Middle frontal gyrus (tissue), 1 donor: Measurements from ENCODE around the gene SUPT6H.

Experiments
- DNase-seq: peaks from one replicate; pipeline ENCODE4 v3.0.0-alpha.2; 2015; ENCODE audit warnings: low spot score; ENCODE audit errors: extremely low spot score

Gene SUPT6H

DNA sequence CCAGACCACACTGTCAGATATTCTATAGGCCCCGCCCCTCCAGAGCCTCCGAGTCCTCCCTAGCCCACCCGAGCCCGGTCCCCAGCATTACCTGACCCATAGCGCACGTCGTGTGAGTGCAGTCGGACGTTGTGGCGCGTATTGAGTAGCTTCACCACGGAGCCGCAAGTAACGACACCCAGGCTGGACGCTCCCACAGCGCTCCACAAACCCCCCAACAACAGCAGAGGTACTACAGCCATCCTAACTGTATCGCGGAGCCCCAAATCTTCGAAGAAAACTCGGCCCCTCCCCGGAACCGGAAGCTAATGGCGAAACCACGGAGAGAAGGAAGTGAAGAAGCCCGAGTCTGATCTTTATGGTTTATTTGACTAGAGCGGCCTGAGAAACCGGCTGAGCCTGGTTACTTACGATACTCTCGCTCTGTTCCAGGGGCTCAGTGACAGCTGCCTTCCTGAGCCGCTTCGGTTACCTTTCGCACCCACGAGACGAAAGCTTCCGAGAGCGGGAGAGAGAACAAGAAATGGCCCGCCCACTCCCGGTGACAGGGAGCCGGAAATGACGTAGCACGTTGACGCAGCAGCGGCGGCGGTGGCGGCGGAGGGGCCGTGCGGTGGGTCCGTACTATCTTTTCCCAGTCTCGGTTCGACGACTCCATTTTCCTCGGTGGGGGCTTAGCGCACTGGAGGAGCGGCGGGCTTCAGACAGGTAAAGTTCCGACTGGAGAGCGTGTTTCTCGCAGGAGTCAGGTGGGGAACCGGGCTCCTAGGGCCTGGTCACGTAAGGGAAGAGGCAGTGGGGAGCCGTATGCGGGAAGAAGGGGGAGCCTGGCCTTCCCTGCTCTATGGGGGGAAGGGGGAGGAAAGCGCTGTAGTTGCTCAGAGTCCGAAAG is at the start of gene SUPT6H, which contains the start of gene SDF2:
Gene SUPT6H, plus strand, starts transcription at position 571 of the 892 bp plus-strand sequence. CDS start 11,197 bp downstream, outside the sequence.
Gene SDF2, minus strand, starts transcription at position 272 of the 892 bp plus-strand sequence. Its CDS starts 30 bp downstream, at position 242.
- DNase-seq = peak; percentile 90

DNA sequence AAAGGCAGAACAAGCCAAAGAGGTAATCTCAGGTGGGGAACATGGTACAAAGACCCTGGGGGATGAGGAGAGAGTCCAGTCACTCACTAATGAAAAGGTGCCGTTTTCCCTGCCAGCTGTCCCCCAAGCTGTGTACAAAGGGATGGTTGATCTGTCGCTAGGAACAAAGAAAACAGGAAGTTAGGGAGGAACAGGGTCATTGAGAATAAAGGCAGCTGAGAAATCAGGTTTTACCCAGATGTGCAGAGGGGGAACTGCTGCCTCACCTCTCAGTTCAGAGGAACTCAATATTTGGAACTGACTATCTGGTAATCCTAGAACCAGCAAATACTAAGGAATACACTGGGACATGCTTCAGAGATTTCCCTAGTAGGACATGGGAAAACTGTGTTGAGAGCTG is 49.5 kb upstream of the SUPT6H start:
- DNase-seq = no peak

DNA sequence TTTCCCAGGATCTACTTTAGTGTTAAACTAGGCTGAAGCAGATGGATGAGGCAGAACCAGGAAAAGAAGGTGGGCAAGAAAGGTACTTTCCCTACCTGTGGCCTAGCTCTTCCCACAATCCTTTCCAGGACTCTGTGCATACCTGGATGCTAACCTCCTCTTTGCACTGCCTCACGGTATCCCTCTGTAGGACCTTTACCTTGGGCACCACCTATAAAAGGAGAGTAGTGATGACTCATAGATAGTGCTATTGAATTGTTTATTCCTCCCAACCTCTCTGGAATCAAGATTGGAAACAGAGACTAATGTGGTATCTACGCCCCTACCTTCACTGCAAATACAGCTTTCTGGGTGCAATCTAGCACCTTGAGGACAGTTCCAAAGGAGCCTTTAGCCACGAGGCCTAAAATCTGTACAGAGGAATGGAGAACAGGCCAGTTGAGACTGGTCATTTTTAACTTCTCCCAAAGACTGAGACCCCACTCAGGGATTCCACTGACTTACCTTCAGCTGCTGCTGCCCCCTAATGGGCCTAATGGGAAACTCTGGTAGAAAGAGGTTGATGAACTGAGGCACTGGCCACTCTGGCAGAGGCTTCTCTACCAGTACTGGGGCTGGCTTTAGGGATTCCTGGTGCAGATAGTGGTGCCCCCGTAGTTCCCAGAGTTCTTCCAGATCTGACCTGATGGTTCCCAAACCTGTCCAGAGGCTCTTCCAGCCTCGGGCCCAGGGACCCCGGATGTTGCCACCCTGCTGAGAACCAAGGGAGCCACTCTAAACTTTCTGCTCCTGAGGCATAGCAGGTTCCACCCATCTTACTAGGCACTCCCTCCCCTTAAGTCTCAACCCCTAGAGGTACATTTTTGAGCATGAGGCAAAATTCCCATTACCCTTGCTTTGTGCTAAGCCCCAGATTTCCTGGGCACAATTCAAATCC is 48.8 kb upstream of the SUPT6H start:
- DNase-seq = no peak

DNA sequence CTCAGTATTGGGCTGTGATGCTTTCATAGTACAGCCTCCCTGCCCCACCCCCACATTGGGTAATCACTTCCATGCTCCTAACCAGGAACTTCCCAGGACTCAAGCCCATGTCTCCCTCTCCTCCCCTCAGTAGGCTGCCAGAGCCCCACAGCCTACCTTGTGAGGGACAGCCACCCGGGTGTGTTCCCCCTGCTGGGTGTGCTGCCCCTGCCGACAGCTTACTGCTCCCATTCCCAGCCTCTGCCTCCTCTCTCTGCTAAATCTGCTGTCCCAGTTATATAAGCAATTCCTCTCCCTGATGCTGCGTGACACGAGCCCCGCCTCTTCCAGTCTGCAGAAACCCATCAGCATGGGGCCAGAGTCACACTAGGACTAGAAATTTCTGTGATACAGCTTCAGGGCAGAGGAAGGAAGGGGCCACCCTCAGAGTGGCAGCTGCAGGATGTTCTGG is 48.0 kb upstream of the SUPT6H start, which contains the start of gene RSKR:
Gene RSKR, minus strand, starts transcription at position 255 of the 451 bp plus-strand sequence. Its CDS starts 24 bp downstream, at position 231.
- peak; percentile 17 for DNase-seq

DNA sequence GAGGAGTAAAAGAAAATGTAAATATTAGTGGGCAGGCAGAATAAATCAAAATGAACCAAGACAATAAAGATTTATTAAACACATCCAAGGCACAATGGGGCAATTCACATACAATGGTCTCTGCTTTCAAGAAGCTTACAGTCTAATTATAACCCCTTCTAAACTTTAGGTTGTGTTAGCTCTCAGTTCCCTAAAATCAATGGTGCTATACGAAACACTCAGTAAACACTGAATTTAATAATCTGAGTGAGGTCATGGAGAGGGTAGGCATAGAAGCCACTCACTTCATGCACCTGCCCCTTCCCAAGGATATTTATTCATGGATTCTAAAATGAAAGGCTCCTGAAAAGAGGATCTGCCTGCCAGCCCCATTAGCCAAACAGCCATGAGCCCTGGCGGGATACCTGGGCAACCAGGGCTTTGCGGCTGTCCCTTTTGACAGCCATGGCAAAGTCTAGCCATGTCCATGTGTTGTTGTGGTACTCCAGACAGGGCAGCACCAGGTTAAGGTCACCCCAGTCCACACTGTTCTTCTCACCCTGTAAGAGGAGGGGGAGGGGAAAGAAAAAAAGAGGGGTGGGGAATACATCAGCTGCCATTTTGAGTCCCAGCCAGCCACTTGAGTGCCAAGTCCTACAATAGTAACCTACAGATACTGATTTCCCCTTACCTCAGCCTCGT is 46.6 kb upstream of the SUPT6H start:
- no peak for DNase-seq

DNA sequence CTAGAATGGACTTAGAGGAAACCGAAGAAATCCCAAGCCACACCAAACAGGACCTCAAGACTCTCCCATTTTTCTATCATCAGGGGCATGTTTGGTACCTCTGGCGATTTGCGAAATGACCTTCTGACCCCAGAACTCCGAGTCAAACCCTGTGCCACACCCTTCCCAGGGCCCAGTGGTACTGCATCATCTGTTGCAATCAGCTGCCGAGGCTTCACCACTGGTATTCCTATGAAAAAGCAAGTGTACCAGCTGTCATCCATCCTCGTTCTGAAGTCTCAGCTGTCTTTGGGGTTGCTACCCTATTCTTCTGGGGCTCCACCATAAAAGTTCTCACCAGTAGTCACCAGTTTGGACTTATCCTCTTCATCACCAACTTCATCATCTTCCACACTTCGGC is 45.7 kb upstream of the SUPT6H start:
- no peak for DNase-seq

DNA sequence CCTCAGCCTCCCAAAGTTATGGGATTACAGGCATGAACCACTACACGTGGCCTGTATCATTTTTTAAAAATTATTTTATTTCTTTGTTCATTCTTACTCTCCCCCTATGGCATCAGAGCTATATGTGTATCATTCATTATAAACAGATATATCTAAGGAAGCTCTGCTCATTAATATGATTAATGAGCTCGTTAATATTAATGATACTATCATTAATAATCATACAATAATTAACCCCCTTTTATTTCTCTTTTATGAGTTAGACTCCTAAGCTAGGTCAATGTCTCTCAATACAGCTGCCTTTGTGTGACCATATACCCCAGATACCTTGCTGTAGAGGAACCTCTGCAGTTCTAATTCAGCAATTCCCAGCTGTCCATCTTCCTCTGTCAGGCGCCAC is 43.5 kb upstream of the SUPT6H start:
- no peak for DNase-seq

DNA sequence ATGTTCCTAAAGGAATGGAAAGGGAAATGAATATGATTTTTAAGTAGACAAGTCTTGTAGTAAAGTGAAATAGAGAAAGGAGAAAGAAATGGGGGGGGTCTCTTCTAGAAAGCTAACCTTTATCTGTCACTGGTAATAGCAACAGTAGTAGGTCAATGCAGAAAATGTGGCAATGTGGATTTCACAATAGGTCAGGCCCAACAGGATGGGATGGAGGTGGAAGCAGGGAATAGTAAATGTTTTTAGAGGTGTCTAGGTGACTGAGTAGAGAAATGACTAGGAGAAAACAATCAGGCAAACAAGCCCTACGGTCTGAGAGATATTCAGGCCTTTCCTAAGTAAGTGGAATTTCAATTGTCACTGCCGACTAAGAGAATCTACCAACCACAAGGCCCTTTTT is 42.0 kb upstream of the SUPT6H start:
- DNase-seq = no peak

DNA sequence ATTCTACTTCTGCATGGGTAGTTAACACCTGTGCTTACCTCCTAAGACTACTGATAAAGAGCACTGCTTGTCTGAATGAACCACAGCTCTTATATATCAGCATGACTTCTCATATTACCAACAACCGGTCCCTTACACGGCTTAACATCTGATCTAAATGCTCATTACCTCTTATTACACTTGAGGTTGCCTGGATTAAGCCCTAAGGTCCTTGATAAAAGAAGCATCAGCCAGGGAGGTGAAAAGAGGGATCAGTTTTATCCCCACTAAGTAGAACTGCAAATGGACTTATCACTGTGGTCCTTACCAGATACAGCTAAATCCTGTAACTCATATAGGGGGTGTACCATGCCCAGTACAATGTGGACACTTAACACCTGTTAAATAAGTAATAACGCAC is 39.8 kb upstream of the SUPT6H start:
- DNase-seq = no peak

DNA sequence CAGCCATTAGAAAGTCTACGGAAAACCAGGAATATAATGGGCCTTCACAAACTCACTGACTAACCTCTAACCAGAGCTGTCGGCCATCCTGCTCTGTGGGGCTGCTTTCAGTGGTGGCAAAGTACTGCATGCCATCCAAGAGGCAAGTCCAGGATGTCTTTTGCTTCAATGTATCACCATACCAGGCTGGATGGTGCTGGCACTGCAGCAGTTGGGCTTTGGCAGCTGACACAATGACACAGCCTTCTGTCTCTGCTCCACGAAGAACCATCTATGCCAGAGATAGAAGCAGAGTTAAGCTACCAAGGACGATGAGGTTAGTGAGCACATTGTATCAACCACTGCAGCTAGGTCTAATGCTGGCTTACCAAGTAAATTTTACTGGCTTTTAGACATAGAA is 38.3 kb upstream of the SUPT6H start:
- DNase-seq = no peak

DNA sequence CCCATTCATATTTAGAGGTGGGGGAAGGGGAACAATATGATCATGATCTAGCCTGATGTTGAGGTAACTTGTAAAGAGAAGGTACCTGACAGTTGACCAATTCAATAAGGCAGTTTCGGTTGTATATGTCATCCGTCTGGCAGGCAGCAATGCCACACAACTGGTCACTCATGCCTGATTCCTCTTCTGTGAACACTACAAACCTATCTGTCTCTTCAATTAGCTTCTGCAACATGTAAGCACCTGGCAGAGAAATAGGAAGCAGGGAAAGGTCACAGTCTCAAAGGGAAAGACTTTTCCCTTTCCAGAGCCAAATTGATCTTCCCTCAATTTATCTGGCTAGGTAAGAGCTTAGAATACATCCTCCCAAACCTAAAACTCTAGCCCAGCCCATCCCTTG is 37.9 kb upstream of the SUPT6H start:
- DNase-seq = no peak

DNA sequence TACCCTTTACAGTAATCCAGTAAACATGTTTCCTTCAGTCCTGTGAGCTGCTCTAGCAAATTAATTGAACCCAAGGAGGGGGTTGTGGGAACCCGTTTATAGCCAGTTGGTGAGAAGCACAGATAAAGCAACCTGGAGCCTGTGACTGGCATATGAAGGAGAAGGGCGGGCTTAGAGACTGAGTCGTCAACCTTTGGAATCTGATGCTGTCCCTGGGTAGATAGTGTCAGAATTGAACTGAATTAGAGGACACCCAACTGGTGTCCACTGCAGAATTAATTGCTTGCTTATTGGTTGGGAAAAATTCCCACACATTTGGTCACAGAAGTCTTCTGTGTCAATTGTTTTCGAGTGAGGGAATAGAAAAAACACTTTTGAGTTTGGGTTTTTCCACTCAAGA is 35.2 kb upstream of the SUPT6H start:
- DNase-seq = no peak

DNA sequence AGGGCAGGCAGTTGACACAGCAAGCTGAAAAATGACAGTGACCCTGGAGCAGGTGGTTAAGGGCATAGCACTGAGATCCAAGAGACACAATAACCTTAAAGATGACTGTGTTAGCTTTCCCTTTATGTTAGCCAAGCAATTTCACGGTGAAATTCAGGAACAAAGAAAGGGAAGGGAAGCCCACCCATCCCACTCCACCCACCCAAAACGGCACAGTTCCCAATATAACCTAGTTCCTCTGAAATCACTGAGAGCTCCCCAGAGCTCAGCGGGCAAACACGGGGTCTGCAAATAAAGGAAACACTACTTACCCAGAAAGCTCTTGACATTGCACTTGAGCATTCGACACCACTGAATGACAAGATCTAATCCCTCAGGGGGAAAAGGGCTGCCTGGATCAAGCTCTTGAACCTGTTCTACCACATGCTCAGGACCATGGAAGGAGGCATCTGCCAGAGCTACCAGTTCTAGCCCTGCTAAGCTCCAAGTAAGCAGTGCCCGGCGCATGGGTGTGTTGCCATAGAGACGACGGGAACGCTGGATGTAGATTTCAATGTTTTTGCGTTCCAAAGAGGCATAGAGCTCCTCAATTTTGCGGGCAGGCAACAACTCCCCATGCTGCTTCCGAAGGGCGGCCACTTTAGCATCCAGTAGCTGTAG is 27.7 kb upstream of the SUPT6H start:
- DNase-seq = no peak

DNA sequence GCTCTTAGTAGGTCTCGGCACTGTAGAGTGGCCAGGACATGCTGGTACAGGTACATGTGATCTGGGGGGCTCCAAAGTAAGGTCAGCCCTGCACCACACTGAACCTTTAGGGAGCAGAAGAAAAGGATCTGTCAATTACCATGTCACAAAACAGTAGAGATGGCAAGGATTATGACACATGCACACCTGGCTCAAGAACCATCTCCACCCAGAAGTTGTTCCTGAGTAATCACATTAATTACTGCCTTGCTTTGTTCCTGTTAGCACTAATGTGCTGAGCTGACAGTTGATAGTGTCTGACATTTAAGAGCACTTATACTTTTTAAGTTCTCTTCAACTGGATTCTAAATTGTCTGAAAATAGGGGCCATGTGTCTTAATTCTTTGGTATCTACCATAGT is 26.5 kb upstream of the SUPT6H start:
- no peak for DNase-seq

DNA sequence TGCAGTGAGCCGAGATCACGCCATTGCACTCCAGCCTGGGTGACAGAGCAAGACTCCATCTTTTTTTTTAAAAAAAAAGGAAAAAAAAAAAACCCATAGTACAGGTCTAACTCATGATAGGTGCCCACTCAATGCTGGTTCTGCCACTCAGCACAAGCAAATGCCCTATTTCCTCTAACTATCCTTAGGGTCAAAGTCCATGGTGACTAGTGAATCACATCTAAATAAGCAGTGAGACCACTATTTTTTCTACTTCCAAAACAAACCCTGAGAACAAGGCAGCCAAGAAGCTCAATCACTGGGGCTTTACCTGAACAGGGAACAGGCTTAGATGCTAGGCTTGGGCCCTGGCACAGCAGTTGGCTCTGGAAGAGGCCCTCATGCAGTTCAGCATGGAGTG is 20.4 kb upstream of the SUPT6H start:
- DNase-seq = no peak

DNA sequence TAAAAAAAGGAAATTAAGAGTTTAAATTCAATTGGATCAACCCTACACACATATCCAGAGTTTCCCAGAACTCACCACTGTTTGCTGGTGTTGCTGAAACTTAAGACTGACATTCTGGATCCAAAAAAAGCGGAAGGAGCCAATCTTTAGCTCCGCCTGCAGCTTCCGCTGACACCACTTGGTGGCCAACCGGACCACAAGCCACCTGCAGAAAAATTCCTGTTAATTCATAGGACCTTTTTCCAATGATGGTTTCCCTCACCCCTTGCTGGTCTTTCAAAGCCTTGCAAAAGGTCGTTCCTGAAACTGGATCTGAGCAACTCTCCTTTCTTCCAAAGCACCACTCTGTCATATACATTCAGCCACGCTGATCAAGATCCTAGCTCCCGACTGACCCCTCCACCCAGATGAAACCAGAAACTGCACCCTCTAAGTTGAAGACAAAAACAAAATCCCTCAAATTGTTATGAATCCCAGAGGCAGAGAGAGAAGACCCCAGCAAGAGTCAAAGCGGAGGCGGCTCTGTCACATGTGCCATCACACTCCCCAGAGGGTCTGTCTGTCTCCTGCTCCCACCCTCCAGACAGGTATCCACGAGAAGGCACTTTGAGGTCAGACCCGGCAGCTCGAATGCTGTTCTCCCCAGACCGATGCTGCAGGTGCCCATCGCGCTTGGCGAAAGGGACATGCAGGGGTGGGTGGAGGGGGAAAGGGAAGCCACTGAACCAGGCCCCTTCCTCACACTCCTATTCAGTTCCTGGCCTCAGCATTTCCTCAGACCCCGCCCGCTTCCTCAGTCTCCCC is 17.8 kb upstream of the SUPT6H start:
- no peak for DNase-seq

DNA sequence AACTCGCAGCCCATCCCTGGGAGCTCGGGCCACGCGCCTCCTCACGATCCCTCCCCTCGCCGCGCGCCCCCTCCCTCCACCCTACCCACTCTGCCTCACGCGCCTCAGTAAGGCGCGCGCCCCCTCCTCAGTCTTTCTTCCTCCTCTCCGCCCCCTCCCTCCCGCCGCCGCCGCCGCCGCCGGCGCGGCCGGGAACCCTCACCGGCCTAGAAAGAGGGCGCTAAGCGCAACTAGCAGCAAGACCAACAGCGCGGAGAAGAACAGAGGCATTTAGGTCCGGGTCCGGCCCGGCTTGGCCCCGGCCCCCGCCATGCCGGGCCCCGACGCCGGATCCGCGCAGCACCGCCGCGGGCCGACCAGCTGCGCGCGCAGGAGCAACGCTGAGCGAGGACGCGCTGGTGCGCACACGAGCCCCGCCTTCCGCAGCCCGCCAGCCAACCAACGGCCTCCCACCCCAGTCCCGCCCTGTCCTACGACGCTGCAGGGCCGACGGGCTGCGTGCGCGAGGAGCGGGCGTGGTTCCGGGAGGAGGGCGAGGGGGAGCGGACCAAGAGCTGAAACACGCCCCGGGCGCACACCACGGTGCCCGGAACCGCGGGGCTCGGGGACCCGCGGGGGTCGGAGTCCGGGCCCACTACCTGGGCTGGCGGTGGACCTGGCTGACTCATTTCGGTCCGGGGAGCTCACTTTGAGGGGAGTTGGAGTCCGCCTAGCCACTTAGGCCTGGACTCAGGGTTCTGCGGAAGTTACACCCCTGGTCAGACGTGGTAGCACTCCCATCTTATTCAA is 17.0 kb upstream of the SUPT6H start, which contains the start of gene BLTP2:
Gene BLTP2, minus strand, starts transcription at position 372 of the 789 bp plus-strand sequence. Its CDS starts 102 bp downstream, at position 270.
- peak; percentile 93 for DNase-seq

DNA sequence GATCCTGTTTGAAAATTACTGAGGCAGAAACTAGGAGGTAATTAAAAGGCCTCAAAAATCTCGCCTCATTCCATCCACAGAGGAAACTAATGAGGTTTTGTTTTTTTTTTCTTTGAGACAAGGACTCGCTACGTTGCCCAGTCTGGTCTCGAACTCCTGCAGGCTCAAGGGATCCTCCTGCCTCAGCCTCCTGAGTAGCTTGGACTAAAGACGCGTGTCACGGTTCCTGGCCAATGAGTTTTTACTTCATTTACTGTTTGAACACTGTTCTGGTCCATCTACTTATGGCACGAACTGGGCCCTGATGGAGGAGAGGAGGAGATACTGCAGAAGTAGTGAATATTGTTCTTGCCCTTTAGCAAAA is 16.4 kb upstream of the SUPT6H start:
- no peak for DNase-seq
